Measurements from ENCODE around the gene WDR64.

Gene WDR64

DNA sequence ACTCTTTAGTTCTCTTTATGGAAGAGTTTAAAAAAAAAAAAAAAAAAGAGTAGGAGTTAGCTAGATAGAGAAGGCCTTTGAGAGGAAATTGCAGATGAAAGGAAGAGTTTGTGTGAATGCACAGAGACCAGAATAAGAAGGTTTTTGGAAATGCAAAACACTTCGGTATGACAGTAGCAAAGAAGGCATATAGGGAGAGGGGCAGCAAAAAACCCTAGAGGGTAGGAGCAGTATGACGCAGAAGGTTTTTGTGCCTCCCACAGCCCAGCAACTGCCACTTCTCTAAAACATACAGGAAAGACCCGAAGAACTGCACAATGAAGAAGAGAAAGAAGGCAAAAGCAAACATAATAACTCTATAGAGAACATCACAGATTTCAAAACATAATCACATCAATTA lies 84.3 kb downstream of the WDR64 start:
- DNase-seq (ENCODE audit: low read depth, low spot score): no peak

DNA sequence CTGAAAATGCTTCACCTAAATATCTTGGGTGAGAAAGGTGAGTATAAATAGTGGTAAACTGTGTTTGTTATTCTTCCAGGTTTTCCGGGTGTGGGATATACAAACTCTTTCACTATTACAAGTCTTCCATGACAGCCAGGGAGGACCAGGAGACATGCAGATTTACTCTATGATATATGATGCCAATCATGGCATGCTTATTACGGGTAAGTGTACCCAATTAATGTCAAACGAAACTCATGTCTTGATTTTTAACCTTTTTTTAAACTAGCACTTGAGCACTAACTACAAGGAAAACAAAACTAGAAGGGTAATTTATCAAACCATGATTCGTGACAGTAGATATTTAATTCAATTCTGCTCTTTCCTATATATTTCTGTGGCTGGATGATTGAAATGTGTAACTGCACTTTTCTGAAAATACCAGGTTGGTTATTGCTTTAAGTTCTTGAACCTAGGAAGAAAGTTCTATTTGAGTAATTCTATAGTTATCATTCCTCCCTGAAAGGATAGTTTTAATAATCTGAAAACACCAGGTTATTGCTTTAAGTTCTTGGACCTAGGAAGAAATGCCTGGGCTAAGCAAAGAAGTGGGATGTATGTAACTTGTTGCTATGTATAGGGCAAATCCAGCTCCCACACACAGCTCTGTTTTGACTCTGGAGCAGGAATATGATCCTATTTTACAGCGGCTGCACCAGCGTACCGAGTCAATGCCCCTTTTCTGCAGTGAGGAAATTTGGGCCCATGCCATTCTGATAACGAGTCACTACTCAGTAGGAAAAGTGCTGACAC lies 86.4 kb downstream of the WDR64 start:
- DNase-seq (ENCODE audit: low read depth, low spot score): no peak

DNA sequence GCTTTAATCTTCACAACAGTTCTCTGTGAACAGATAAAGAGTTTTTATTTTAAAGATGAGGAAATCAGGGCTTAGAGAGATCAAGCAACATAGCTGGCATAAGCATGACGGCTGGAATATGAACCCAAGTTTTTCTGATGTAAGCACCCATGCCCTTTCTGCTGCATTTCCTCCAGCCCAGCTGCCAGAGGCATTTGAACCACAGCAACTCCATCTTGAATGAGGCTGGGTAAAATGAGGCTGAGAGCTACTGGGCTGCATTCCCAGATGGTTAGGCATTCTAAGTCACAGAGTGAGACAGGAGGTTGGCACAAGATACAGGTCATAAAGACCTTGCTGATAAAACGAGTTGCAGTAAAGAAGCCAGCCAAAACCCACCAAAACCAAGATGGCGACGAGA lies 90.0 kb downstream of the WDR64 start:
- no peak for DNase-seq (ENCODE audit: low read depth, low spot score)

DNA sequence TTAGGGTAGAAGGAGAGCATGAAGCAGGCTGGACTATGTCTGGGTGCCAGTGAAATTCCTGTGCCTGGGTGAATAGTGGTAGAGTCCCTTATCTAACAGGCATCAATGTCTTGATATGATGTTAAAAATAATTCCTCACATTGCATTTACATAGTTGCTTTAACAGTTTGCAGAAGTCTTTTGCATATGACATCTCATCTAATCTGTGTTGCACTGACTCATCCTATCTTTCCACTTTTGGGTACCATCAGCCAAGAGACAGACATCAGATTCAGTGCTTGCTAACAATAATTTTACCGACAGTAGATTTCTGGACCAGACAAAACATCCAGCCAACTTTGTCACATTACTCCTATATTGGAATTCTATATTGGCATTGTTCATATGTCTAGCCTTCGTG lies 92.5 kb downstream of the WDR64 start:
- no peak for DNase-seq (ENCODE audit: low read depth, low spot score)

DNA sequence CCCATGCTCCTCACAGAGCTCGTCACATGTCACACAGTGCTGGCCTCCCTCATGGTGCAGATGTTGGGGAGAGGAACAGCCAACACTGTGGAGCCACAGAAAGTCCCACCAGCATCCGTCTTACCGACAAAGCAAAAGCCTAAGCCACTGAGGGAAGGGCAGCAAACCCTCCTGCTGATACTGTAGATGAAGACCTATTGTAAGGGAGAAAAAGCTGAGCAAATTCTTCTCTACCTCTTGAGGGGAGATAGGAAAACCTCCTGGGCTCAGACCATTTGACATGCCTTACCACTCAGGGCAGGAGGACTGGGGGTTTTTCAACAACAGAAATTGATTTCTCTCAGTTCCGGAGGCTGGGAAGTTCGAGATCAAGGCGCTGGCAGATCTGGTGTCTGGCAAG lies 95.9 kb downstream of the WDR64 start:
- DNase-seq (ENCODE audit: low read depth, low spot score): peak; percentile 26

DNA sequence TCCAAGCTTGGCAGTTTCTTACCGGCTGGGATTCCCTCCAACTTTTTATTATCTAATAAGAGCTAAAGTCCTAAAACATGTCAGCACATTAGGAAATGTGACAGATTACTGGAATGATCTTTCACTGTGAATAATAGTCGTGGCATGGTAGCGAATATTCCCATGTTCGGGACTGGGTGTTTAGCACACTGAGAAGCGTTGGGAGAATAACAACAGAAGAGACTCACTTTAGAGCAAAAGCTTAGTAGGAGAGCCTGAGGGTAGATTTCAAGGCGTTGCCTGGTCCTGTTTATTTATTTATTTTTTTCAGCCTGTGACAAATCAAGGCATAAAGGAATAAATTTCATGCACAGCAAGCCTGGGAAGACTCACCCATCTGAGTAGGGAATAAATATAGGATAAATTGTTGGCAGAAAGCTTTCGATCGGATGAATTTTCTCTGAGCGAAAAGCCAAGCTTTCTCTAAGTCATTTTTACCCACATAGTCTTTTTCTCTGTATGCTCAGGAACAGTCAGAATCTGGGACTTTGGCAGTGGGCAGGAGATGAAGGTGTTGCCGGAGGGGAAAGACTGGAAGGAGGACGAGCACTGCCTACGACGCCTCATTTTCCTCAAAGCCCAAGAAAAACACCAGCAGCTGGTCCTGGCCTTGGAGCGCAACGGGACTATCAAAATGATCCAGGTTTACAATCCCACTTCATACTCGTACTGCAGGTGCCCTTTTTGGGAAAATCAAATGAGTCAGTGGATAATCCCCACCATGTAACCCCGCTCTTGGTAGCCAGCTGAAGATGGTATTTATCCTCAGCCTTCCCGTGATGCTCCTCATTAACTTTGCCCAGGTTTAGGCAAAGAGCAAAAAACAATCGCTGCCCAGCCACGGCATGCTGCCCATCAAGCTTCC lies 97.2 kb downstream of the WDR64 start:
- no peak for DNase-seq (ENCODE audit: low read depth, low spot score)

DNA sequence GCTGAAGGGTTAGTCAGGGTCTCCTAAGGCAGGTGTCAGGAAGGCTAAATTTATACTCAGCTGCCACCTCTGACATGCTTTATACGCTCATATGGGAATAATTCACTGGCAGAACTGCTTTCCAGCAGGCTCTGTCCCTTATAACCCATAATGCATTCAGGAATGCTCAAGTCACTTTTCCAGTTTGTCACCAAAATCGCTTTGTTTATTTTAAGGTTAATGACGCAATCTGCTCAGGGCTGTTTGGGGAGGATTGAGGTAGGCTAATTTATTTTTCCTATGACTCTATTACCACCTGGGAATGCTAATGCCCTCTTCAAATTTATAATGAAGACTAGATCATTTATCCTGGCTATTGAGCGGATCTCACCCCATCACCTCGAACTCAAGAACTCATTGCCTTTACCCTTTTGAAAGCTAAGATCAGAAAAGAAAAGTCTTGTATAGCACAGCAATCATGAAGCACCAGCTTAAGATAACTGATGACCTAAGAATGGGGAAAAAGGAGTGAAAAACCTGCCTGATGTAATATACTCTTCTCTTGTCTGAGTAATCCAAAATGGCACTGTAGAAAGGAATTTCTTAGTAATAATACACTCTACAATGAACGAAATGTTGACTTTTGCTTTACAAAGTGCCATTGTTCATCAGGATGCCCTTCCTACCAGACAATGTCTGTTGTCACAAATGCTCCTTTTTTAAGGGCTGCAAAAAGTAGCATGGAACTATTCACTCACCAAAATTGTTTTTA lies 98.0 kb downstream of the WDR64 start:
- no peak for DNase-seq (ENCODE audit: low read depth, low spot score)

DNA sequence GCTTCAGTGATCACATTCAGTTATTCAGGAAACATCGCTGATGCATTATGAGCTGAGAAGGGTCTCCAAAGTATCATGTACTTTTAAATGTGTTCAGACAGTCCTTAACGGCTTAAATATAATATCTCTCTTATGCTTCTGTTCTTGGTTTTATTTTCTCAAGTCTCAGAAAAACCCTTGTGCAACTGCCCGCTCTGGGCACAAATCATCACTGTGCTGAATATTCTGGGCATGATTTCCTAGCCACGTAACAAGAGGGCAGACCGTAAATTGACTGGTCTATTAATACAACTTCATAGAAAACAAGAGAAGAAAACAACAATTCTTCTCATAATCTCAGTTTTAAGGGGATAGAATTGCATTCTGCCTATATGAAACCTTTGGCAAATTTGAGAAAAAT lies 99.4 kb downstream of the WDR64 start:
- DNase-seq (ENCODE audit: low read depth, low spot score): no peak

DNA sequence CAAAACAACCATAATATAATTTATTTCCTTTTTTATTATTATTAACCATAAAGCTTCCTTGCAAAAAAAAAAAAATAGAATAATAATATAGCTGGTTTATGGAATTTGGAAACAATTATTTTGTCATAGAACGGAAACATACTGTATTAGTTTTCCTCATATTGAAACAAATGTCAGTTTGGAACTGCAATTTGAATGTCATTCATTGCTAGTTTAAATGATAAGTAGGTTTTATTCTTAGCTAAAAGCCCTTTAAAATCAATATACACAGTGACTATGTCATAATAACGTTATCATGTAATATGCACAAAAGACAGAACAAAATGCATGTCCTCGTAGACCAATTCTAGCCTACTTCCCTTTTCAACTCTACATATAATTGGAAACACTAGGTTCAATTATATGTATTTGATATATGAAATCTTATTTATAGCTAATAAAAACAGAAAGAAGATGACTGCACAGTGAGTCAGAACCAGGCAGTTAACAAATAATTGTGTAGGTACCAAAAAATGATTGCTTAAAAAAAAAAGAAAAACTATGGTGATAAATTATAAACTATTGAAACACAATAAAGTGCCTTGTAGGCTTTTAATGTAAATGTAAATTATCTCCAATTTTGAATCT lies 110.7 kb downstream of the WDR64 start:
- DNase-seq (ENCODE audit: low read depth, low spot score): no peak

DNA sequence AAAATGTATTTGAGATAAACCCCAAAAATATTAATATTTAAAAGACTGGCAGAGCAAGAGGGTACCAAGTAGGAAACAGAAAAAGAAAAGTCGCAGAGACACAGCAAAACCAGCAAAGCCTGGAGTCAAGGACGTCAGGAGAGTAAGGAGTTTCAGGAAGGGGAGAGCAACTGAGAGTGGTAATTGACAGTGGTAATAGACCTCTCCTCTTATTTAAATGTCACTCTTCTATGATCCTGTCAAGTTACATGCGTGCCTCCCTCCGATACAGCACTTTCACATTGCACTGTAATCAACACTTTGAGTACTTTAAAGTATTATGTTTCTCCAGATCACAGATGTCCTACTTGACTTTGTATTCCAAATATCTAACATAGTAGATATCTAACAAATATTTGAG lies 113.3 kb downstream of the WDR64 start:
- DNase-seq (ENCODE audit: low read depth, low spot score): no peak

DNA sequence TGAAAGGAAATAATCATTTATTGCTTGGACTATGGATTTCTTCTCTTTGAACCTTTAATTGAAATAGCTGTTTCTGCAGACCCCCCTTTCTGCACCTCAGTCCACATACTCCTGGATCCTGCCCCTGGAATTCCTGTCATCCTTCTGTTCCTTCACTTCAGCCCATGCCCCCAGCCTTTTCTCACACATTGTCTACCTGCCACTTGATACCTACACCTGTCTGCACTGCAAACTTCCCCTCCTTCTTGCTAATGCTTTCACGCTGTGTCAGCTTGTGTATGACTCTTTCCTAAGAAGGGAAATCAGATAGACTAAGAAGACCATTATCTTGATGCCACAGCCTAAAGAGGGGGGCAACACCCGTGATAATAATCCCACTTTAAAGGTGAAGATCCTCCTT lies 115.7 kb downstream of the WDR64 start:
- no peak for DNase-seq (ENCODE audit: low read depth, low spot score)

DNA sequence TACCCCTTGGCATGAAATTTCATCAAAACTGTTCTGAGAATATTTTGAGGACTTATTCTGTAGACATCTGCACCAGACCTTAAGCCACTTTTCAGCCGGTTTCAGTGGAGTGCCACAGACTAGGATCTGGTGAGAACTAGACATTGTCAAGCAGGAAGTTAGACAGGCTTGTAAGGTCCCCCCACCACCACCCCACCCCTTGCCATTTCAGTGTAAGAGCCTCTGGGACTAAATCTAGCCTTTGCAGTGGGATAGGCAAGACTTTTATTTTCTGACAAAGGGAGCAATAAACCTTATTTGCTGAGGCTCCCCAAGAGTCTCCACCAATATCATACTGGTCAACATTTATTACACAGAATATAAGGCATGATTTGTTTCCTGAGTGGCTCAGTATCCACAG lies 118.0 kb downstream of the WDR64 start:
- DNase-seq (ENCODE audit: low read depth, low spot score): no peak

DNA sequence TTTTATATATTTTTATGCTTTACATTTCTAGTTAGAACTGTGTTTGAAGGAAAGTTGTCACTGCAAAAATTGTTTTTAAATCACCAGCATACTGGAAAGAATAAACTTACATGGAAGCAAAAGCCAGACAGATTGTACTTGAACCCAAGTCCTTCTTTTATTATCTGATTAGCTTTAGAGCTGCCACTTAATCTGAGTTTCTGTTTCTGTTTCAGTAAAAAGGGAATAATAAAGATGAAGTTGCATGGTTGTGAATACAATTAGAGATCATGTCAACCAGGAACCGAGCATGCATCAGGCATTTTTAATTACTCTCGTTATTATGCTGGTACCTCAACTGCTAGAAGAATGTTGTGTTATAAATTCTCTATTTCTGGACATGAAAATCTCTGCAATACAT lies 119.0 kb downstream of the WDR64 start:
- no peak for DNase-seq (ENCODE audit: low read depth, low spot score)

DNA sequence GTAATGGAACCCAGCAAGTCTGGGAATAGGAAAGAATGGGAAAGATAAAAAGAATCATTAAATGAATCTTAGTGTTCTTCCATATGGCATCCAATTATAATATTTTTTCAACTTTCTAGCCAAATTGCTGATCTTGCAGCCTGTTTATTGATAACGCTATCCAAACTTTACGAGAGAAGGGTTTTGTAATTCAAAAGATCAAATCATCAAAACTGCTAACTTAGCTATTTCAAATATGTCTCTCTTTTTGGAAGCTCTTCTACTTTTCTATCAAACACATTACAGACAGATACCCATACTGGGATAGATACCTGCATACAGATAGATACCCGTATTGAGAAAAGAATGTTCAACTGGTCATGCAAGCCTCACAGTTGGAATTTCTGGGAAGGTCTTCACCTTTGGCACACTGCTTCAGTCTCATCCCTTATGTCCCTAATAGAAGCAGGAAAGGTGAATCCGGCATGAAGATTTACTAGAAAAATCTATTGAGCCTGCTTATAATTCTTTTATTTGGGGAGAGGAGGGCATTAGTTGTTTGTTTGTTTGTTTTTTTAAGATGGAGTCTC lies 120.9 kb downstream of the WDR64 start:
- DNase-seq (ENCODE audit: low read depth, low spot score): no peak

DNA sequence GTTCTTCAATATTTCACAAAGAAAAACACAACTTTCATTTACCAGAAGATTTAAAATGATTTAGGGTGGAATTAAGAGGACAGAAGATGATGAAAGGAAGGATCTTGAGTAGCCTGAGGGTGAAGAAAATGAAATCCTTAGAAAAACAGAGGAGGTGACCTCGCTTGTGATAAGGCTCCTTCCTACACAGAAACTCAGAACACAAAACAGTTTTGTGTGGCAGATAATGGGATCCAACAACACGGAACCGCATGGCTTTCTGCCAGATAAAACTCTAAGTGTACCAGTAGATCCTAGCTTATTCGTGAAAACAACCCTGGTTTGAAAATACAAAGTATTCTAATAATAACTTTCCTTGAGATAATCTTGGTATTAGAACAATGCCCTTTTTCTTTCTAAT lies 121.9 kb downstream of the WDR64 start:
- no peak for DNase-seq (ENCODE audit: low read depth, low spot score)

DNA sequence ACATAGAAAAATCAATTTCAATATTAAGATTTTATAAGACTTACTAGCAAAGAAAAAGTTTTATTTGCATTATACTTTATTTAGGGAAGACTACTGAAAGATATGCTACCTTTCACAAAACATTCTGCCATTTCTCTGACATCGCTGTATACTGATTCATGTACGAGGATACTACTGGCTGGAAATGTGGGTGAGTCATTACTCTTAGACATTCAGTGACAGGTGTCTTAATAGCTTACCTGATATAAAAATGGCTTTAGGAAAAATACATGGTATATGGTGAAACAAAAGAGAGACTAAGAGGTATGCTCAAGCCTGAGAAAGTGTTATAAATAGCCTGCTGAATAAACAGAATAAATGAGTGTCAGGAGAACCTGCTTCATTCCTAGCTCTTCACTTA lies 122.9 kb downstream of the WDR64 start:
- no peak for DNase-seq (ENCODE audit: low read depth, low spot score)

DNA sequence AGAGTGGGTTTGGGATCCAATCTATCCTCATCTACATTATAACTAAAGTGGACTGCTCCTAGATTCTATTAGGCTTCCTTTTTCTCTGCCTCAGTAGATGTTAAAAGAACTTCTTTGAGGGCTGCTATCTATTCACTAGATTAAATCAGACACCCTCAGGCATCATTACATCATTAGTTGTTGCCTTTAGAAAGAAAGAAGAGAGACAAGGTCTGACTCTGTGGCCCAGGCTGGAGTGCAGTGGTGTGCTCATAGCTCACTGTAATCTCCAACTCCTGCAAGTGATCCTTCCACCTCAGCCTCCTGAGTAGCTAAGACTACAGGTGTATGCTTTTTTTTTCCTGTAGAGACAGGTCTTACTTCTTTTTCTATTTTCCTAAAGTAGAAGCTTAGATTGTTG lies 124.8 kb downstream of the WDR64 start:
- DNase-seq (ENCODE audit: low read depth, low spot score): peak; percentile 39

DNA sequence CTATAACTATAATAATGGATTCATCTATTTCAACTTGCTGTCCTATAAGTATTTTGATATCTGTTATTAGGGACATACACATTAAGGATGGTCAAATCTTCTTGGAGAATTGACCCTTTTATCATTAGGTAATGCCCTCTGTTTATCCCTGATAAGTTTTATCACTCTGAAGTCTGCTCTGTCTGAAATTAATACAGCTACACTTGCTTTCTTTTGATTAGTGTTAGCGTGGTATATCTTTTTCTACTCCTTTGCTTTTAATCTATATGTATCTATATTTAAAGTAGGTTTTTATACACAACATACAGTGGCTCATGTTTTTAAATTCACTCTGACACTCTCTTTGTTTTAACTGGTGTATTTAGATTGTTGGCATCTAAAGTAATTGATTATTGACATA lies 126.0 kb downstream of the WDR64 start:
- DNase-seq (ENCODE audit: low read depth, low spot score): no peak

DNA sequence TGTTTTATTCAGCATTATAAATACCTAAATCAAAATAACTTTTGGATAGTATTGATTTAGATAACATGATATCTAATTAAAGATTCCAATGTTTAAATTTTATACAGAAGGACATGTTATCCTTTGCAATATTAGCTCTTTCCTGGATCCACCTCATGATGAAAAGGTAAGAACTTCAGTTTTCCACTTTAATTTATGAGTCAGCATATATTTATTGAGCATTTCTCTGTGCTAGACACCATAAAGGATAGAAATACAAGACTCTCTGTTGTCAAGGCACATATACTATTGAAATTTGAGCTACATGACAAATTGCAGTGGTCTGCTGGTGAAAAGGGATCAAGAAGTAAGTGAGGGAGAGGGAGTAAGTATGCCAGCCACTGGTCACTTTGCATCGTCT lies 127.8 kb downstream of the WDR64 start:
- DNase-seq (ENCODE audit: low read depth, low spot score): no peak

DNA sequence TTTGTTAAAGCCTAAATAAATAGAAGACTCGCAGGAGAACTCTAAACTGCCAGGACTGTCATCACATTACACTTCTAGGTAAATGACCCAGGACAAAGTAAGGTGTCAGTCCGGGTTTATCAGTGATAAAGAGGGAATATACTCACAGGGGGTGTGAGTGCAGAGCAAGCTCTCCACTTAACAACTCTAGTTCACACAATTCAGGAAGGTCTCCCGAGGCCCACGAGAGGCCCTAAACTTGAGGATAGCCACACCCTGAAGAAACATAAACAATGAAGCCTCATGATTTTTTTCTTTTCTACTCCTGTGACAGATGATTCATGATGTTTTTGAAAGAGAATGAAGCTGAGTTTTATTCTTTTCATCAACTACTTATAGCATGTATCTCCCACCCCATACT lies 130.3 kb downstream of the WDR64 start:
- no peak for DNase-seq (ENCODE audit: low read depth, low spot score)

DNA sequence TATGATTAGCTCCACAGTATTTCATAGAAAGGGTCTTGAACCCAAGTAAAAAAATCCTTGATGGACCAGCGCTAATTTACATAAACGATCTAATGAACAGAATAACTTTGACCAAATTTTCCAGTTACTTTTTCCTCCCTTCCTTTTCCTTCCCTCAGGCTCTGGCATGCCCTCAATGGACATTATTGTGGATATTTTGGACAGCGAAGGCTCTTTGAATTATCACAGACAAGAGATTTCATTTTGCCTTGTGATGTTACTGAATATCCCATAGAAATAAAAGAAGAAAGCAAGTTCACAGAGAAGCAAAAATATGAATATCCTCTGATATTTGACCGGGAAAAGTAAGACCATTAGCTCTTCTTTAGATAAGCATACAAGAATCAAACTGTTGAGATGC lies 135.6 kb downstream of the WDR64 start:
- DNase-seq (ENCODE audit: low read depth, low spot score): no peak

DNA sequence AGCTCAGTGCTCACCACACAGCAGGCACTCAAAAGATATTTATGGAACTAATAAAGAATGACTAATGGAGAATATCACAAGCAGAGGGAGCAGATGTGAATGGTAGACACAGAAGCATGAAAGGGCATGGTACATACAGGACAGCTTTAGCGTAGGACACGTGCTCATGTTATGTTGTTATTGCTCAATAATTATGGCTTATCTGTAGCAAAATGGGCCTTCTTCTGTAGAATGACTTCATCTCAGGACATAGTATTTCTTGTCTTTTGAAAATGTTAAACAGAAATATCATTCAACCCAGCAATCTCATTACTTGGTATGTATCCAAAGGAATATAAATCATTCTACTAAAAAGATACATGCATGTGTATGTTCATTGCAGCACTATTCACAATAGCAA lies 137.0 kb downstream of the WDR64 start:
- DNase-seq (ENCODE audit: low read depth, low spot score): no peak

Data from ELF-1 (cell line).